Naive thymus-derived CD4-positive, alpha-beta T cell (primary cell): ENCODE results near the gene PKP2. TPM values are rescaled to one million over a fixed set of nuclear protein-coding genes. Genes with fewer than 3 reads are reported as not detected.

Experiments
- ATAC-seq: fragments of 150-1000 bp; cut with Tn5 transposase; 2 replicates; pipeline ENCODE4 v1.10.0; 2021; ENCODE audit warnings: mild to moderate bottlenecking, moderate library complexity
- CTCF ChIA-PET: fragments of 350-600 bp; sonication (Branson Sonifier 250); formaldehyde crosslinking; loops from one replicate; lab custom pipeline; 2021; ENCODE audit warnings: antibody characterized with exemption; lab: Charles Lee
- POLR2A ChIA-PET: fragments of 350-600 bp; sonication (Branson Sonifier 250); formaldehyde crosslinking; loops from one replicate; lab custom pipeline; 2021; ENCODE audit warnings: antibody characterized with exemption, inconsistent platforms; lab: Charles Lee
- DNase-seq, 9 donors: peaks; one replicate each; pipeline versions ENCODE4 v3.0.0 to v3.0.0-alpha.2; 2020 to 2022; ENCODE audit warnings: mixed read lengths in 1 of 9
- H3K27ac ChIP-seq: one replicate; pipeline ENCODE4 v1.7.0; 2013; ENCODE audit warnings: mild to moderate bottlenecking, low read depth, low read length, moderate library complexity
- H3K27me3 ChIP-seq, 2 donors: one replicate each; pipeline ENCODE4 v1.7.0; 2013; ENCODE audit warnings: low read length in 2 of 2, mild to moderate bottlenecking in 2 of 2, moderate library complexity in 2 of 2; ENCODE audit not compliant: control insufficient read depth in 2 of 2, insufficient read depth in 2 of 2
- H3K36me3 ChIP-seq, 3 experiments: 1 replicate in 2 of 3; 2 replicates in 1 of 3; pipeline ENCODE4 v1.7.0; 2013; ENCODE audit warnings: low read length in 3 of 3, mild to moderate bottlenecking in 3 of 3, moderate library complexity in 1 of 3; ENCODE audit not compliant: insufficient read depth in 3 of 3, control insufficient read depth in 2 of 3
- H3K4me1 ChIP-seq, 2 donors: one replicate each; pipeline ENCODE4 v1.7.0; 2013; ENCODE audit warnings: low read length in 2 of 2, mild to moderate bottlenecking in 2 of 2, moderate library complexity in 1 of 2; ENCODE audit not compliant: control insufficient read depth in 2 of 2, insufficient read depth in 2 of 2
- H3K4me3 ChIP-seq: 2 replicates; pipeline ENCODE4 v1.7.0; 2013; ENCODE audit warnings: mild to moderate bottlenecking, low read length
- H3K9me3 ChIP-seq, 3 experiments: 1 replicate in 2 of 3; 2 replicates in 1 of 3; pipeline ENCODE4 v1.7.0; 2013; ENCODE audit warnings: low read length in 3 of 3; ENCODE audit not compliant: control insufficient read depth in 2 of 3
- H3K27ac Mint-ChIP-seq, 9 donors: one replicate each; pipeline ENCODE4 v1.8.0; 2020 to 2022; ENCODE audit warnings: mixed read lengths in 9 of 9, mild to moderate bottlenecking in 8 of 9, moderate library complexity in 5 of 9, inconsistent platforms in 2 of 9
- H3K27me3 Mint-ChIP-seq, 5 donors: one replicate each; pipeline ENCODE4 v1.8.0; 2021 to 2022; ENCODE audit warnings: mixed read lengths in 5 of 5, mild to moderate bottlenecking in 1 of 5
- H3K36me3 Mint-ChIP-seq, 5 donors: one replicate each; pipeline ENCODE4 v1.8.0; 2020 to 2022; ENCODE audit warnings: mixed read lengths in 5 of 5, mild to moderate bottlenecking in 3 of 5, inconsistent platforms in 1 of 5
- H3K4me1 Mint-ChIP-seq, 7 donors: one replicate each; pipeline ENCODE4 v1.8.0; 2020 to 2022; ENCODE audit warnings: mixed read lengths in 7 of 7, mild to moderate bottlenecking in 3 of 7, inconsistent platforms in 1 of 7
- H3K4me3 Mint-ChIP-seq, 10 donors: one replicate each; pipeline ENCODE4 v1.8.0; 2020 to 2022; ENCODE audit warnings: mild to moderate bottlenecking in 10 of 10, mixed read lengths in 10 of 10, moderate library complexity in 6 of 10, inconsistent platforms in 2 of 10
- H3K9me3 Mint-ChIP-seq, 11 donors: one replicate each; pipeline ENCODE4 v1.8.0; 2020 to 2022; ENCODE audit warnings: mixed read lengths in 11 of 11, mild to moderate bottlenecking in 4 of 11, inconsistent platforms in 1 of 11, moderate library complexity in 1 of 11
- intact Hi-C, 2 donors: fragments of 100-400 bp; cut with micrococcal nuclease; formaldehyde crosslinking; loops; one replicate each; pipeline ENCODE4 v1.15.1; 2023
- polyA plus RNA-seq, 2 donors: library from polyadenylated mRNA; unstranded; fragments of 300-500 nt; fragmentation: Illumina TruSeq; gene quantifications; one replicate each; pipeline ENCODE4 v1.2.3, GENCODE V29; 2021
- total RNA-seq, 6 experiments: library from RNA in 5 of 6; stranded (reverse) in 5 of 6; gene quantifications; 1 replicate in 5 of 6; 2 replicates in 1 of 6; pipeline ENCODE4 v1.2.3 and lab custom pipeline; 2021 to 2026

Gene PKP2
- total and polyA plus RNA-seq, 7 experiments from 2014 or later: 0.16 to 2.0 (median 0.94) TPM; not detected in 1

DNA sequence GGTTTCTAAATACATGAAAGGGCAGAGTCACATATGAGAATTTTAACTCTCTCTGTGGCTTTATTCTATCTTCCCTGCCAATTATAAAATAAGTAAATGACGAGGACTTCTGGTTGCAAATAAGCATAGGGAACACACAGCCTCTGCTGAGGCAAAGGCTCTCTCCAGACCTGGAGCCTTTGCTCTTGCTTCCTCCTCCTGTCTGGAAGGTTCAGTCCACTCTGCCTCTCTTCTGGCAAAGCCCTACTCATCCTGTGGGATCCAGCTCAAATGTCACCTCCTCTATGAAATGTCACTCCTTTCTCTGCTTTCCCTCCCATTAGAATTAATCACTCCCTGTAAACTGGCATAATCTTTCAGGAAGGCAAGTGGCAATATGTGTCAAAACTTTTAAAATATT lies 41.9 kb downstream of the PKP2 start:
- Mint-ChIP-seq H3K27me3 (peaks cover 0 to 17% (median 8%) of the 10 kb centered on the region in 5 donors), H3K27ac (no peak overlapping the region), H3K4me1 (no peaks in the 10 kb centered on the region), H3K4me3 (no peak overlapping the region), H3K9me3 (no peaks in the 10 kb centered on the region), H3K36me3 (no peaks in the 10 kb centered on the region)
- Histone ChIP-seq H3K27ac (no peak overlapping the region), H3K9me3 (no peaks in the 10 kb centered on the region), H3K4me1 (no peaks in the 10 kb centered on the region), H3K27me3 (no peaks in the 10 kb centered on the region), H3K4me3 (no peak overlapping the region), H3K36me3 (no peaks in the 10 kb centered on the region)
- intact Hi-C loops: no loop called here
- ChIA-PET POLR2A (no interaction called here), CTCF (no interaction called here)
- DNase-seq (no peak), ATAC-seq (no peak)

DNA sequence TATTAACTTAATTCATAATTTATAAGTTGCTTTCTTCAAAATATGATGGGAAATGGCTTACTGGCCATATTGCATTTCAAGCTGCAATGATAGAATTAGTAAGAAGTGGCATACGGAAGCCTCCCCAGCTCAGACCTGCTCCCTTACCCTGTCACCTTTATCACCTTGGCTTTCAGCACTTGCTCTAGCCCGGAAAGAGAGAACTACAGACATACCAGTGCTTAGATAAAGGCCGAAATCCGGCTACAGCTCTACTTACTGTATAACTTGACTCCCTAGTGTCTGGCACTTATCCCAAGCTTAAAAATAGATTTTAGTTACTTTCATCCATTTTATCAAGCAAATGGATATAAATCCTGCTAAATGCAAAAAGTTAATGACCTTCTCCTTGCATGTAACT lies 42.5 kb downstream of the PKP2 start:
- H3K27ac ChIP-seq: no peak overlapping the region
- no peaks in the 10 kb centered on the region for H3K9me3 ChIP-seq
- no peaks in the 10 kb centered on the region for H3K36me3 ChIP-seq
- no peaks in the 10 kb centered on the region for H3K36me3 Mint-ChIP-seq
- no peaks in the 10 kb centered on the region for H3K9me3 Mint-ChIP-seq
- no peak for DNase-seq
- ChIA-PET POLR2A (no interaction called here), CTCF (no interaction called here)
- no peaks in the 10 kb centered on the region for H3K4me1 Mint-ChIP-seq
- no peak overlapping the region for H3K4me3 Mint-ChIP-seq
- no peak for ATAC-seq
- H3K27me3 ChIP-seq: no peaks in the 10 kb centered on the region
- no peak overlapping the region for H3K27ac Mint-ChIP-seq
- H3K27me3 Mint-ChIP-seq: peaks cover 0 to 17% (median 8%) of the 10 kb centered on the region in 5 donors
- no peak overlapping the region for H3K4me3 ChIP-seq
- H3K4me1 ChIP-seq: no peaks in the 10 kb centered on the region
- intact Hi-C loops: no loop called here

DNA sequence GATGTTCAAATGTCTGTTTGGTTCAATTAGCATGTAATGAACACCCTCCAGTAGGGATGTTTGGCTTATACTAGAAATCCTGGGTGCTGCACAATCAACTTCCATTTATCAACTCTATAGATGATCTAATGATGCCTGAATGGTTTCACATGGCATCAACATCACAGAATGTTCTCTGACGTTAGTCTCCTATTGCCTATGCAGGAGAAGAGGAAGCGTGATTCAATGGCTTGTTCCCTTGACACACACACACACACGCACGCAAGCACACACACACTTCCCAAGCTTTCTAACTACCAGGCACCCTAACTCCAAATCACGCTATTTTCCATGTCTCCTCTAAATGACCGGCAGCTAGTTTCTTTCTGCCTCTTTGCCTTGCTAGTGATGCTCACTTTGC lies 49.3 kb downstream of the PKP2 start:
- Mint-ChIP-seq H3K4me3 (no peak overlapping the region), H3K27me3 (peaks cover 0 to 5% (median 5%) of the 10 kb centered on the region in 5 donors), H3K9me3 (peaks cover 0 to 3% (median 0%) of the 10 kb centered on the region in 11 donors), H3K4me1 (no peaks in the 10 kb centered on the region), H3K27ac (no peak overlapping the region), H3K36me3 (no peaks in the 10 kb centered on the region)
- DNase-seq (no peak), ATAC-seq (no peak)
- H3K27me3 ChIP-seq: no peaks in the 10 kb centered on the region
- no peaks in the 10 kb centered on the region for H3K9me3 ChIP-seq
- H3K4me1 ChIP-seq: no peaks in the 10 kb centered on the region
- H3K4me3 ChIP-seq: no peak overlapping the region
- POLR2A ChIA-PET: no interaction called here
- intact Hi-C loops: no loop called here
- no peak overlapping the region for H3K27ac ChIP-seq
- CTCF ChIA-PET: interaction anchor here (0.6 kb wide), 1 partner anchor 179 kb away, joined by 3 read pairs; no protein-coding TSS in a partner anchor
- no peaks in the 10 kb centered on the region for H3K36me3 ChIP-seq

DNA sequence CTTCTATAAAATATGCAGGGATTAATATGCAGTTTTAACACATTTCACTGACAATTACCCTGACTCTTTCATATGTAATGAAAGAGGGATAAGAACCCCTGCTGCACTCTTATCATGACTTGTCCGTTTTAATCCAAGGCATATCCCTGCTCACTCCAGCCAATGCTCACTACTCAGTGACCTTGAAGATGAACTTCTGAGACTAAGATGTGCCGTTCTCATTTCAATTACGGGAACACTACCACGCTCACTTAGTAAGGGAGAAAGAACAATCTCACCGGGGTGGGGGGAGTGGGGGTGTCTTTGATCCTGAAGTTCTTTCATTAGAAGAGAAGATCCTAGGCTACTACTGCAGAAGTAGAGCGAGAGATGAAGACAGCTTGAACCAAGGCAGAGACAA lies 50.5 kb downstream of the PKP2 start:
- ChIA-PET POLR2A (no interaction called here), CTCF (interaction anchor here (0.7 kb wide), 1 partner anchor 25 kb away, joined by 3 read pairs; no protein-coding TSS in a partner anchor)
- Mint-ChIP-seq H3K4me1 (no peaks in the 10 kb centered on the region), H3K27me3 (peaks cover 0 to 6% (median 0%) of the 10 kb centered on the region in 5 donors), H3K9me3 (peaks cover 0 to 3% (median 0%) of the 10 kb centered on the region in 11 donors), H3K27ac (no peak overlapping the region), H3K36me3 (no peaks in the 10 kb centered on the region), H3K4me3 (no peak overlapping the region)
- no peaks in the 10 kb centered on the region for H3K9me3 ChIP-seq
- H3K27me3 ChIP-seq: no peaks in the 10 kb centered on the region
- no peaks in the 10 kb centered on the region for H3K36me3 ChIP-seq
- DNase-seq (no peak), ATAC-seq (no peak)
- H3K4me1 ChIP-seq: no peaks in the 10 kb centered on the region
- no peak overlapping the region for H3K27ac ChIP-seq
- no peak overlapping the region for H3K4me3 ChIP-seq
- intact Hi-C loops: no loop called here

DNA sequence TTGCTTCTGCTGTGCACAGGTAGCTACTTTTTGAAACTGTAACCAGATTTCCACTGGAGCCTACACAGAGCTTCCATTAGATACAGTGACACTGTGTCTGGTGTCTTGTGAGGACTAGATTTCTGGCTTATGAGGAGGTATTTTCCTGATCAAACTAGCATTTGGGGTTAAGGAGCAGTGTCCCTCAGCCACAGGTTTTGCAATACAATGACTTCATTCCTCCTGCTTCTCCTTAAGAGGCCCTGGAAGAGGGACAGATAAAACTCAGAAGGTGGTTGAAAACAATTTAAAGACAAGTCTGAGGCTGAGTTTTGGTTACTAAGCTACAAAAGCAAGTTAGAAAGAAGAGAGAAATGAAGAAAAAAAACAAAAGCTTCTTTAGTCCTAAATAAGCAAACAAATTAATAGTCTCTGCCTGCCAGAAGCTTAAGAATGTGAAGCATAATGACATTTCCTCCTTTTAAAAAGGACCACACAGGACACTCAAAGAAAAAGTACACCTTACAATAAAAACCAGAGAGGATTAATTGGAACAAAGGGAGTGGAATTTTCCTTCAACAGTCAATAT lies 53.0 kb downstream of the PKP2 start:
- no peak for ATAC-seq

DNA sequence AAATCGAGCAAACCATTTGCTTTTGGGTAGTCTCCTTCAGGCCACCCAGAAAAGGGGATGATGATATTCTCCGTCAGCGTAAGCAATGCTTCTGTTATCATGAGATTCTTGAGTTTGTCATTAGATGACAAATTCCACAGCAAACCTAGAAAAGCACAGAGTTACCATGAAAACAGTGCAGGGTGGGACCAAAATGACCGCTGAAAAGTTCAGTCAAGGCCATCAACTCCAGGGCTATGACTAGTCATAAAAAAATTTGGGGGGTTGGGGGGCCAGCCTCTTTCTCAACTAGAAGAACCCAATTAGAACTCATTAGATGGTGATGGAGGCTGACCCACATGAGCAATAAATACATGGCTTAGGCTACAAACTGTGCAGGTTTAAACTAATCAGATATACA lies 55.5 kb downstream of the PKP2 start:
- POLR2A ChIA-PET: no interaction called here
- DNase-seq: no peak
- Histone ChIP-seq H3K4me3 (no peak overlapping the region), H3K27me3 (no peaks in the 10 kb centered on the region), H3K27ac (no peak overlapping the region), H3K4me1 (no peaks in the 10 kb centered on the region), H3K9me3 (no peaks in the 10 kb centered on the region), H3K36me3 (no peaks in the 10 kb centered on the region)
- no peak overlapping the region for H3K27ac Mint-ChIP-seq
- peaks cover 0 to 6% (median 0%) of the 10 kb centered on the region in 5 donors for H3K27me3 Mint-ChIP-seq
- H3K9me3 Mint-ChIP-seq: peaks cover 0 to 2% (median 0%) of the 10 kb centered on the region in 11 donors
- no peak for ATAC-seq
- intact Hi-C loops: no loop called here
- H3K4me1 Mint-ChIP-seq: no peaks in the 10 kb centered on the region
- no peak overlapping the region for H3K4me3 Mint-ChIP-seq
- CTCF ChIA-PET: no interaction called here
- H3K36me3 Mint-ChIP-seq: no peaks in the 10 kb centered on the region

More for the DNA sequence above, 53.0 kb downstream of the PKP2 start:
- no peaks in the 10 kb centered on the region for H3K27me3 ChIP-seq
- no peak overlapping the region for H3K4me3 Mint-ChIP-seq
- peaks cover 0 to 3% (median 0%) of the 10 kb centered on the region in 11 donors for H3K9me3 Mint-ChIP-seq
- H3K27me3 Mint-ChIP-seq: peaks cover 0 to 6% (median 0%) of the 10 kb centered on the region in 5 donors
- no peak overlapping the region for H3K27ac ChIP-seq
- H3K9me3 ChIP-seq: no peaks in the 10 kb centered on the region
- DNase-seq: no peak
- intact Hi-C loops: no loop called here
- POLR2A ChIA-PET: no interaction called here
- no peak overlapping the region for H3K4me3 ChIP-seq
- H3K27ac Mint-ChIP-seq: no peak overlapping the region
- H3K36me3 ChIP-seq: no peaks in the 10 kb centered on the region
- CTCF ChIA-PET: no interaction called here
- H3K4me1 ChIP-seq: no peaks in the 10 kb centered on the region
- H3K4me1 Mint-ChIP-seq: no peaks in the 10 kb centered on the region
- no peaks in the 10 kb centered on the region for H3K36me3 Mint-ChIP-seq

DNA sequence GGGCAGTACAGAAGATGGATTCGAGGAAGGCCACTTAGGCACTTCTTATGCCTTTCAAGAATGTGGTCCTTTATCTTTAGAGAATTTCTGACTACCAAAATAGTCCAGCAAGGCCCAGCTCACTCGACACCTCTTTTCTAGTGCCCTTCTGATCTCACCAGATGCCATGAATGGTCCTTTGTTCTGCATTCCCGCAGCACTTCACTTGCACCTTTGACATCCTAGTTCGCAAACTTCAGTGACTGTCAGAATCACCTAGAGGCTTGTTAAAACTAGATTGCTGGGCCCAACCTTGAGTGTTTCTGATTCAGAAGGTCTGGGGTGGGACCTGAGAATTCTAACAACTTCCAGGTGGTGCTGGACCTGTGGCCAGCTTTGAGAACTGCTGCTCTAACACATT lies 56.7 kb downstream of the PKP2 start:
- Mint-ChIP-seq H3K4me3 (no peak overlapping the region), H3K4me1 (no peaks in the 10 kb centered on the region), H3K27ac (no peak overlapping the region), H3K27me3 (peaks cover 0 to 6% (median 0%) of the 10 kb centered on the region in 5 donors), H3K36me3 (no peaks in the 10 kb centered on the region), H3K9me3 (peaks cover 0 to 2% (median 0%) of the 10 kb centered on the region in 11 donors)
- Histone ChIP-seq H3K27ac (no peak overlapping the region), H3K9me3 (no peaks in the 10 kb centered on the region), H3K36me3 (no peaks in the 10 kb centered on the region), H3K4me3 (no peak overlapping the region), H3K4me1 (no peaks in the 10 kb centered on the region), H3K27me3 (no peaks in the 10 kb centered on the region)
- intact Hi-C loops: no loop called here
- ChIA-PET CTCF (no interaction called here), POLR2A (no interaction called here)
- DNase-seq (no peak), ATAC-seq (no peak)
